HG03135 (cell line): ENCODE measurements around the gene LY6G5C.

ENCODE experiments used
- ATAC-seq: cut with Tn5 transposase; IDR thresholded peaks from one replicate; pipeline ENCODE4 v1.9.1; 2021; ENCODE audit warnings: mild to moderate bottlenecking, moderate library complexity; ENCODE audit not compliant: unreplicated experiment

Gene LY6G5C

DNA sequence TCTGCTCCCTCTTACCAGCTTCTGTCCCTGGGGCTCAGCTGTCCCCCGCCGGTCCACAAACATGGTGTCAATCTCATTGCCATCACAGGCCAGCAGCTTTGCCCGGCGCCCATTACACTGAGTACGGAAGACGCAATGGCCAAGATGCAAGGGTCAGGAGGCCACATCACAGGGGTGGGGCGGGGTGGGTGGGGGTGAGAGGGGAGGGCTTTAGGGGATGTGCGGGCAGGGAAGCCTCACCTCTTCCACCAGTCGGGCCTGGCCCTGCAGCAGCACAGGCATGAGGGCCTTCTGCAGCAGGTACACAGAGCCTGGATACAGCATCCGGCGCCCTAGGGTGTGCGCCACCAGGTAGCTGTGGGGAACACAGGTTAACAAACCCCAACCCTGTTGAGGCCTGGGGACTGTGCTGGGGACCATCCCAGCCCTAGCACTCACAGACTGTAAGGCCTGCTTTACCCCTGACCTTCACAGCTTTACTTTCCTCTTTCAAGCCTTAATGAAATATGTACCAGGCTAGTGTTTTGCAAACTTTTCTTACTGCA is 10.8 kb upstream of the LY6G5C start:
- no peak for ATAC-seq

DNA sequence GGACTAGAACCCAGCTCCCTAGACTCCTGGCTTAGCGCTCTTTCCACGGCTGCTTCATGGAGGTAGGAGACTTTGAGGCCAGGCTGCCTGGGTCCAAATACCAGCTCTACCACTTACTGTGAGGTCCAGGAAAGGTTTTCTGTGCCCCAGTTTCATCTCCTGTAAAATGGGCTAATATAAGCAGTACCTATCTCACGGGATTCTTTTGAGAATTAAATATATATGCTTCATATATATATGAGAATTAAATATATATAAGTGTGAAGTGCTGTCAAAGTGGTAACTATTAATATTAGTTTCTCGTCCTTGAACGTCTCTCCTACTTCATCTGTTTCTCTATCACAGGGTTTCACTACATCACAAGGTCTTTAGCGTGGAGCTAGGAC is 10.2 kb upstream of the LY6G5C start:
- no peak for ATAC-seq

DNA sequence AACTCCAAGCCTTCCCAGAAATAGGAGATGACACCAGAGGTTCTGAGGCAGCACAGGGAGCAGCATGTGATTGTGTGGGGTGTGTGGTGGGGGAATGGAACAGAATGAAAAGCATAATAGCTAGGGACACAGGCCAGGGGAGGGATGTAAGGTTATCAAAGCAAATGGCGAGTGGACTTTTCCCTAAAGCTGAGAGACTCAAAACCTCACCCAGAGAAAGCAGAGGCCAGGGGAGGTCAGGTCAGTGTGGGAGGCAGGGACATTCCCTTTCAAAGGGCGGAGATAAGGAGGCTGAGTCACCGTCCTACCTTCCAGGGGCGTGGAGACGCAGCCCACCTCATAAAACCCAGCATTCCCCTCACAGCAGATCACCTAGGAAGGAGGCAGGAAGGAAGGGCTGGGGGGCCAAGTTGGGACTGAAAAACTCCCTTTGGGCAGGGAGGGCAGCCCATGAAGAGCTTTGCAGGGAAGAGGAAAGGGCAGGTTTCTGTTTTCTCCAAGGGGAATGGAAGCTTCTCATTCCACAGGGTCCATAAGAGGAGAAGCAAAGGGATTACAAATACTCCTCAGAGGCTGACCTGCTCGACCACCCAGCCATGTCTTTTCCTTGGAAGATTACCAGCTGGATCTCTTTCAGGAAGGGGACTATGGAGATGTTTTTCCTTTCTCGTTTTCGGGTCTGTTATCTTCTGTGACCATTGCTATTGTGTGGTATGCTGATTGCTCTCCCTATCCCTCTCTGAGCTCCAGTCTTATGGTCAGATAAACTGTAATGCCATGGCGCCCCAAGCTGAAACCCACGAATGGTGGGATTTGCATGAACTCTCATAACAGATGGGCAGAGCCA is 9.6 kb upstream of the LY6G5C start:
- no peak for ATAC-seq

DNA sequence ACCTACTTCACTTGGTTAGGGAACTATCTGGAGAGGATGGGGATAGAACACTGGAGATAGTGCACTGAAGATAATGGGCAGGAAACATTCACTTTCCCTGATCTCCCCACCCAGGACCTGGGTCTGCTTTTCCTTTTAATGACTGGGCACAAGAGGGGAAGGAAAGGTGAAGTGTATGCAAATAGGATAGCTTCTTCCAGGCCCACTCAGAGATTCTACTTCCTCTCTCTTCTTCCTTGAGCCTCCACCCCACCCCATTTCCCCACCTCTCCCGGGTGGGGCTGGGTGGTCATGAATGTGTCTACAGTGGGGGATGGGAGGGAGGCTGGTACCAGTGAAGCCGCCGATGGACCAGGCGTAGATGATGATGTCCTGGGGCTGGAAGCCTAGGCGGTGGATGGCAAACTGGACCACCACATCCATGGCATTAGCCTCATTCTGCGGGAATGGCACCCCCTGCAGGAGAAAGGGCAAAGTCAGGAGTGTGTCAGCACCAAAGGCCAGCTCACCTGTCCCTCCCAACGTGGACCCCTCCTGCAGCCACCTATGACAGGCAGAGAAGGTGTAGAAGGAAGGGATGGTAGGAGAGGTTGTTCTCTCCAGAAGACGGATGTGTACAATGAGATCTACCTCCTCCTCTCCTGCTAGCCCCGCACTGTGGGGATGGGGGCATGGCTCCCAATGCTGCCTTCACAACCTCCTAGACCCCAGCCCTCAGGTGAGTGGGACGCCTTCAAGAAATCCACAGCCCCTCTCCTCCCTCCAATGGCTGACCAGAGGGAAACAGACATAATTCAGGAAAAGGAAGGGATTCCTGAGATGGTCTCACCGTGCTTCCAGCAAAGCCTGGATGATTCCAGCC is 8.6 kb upstream of the LY6G5C start:
- ATAC-seq = no peak

DNA sequence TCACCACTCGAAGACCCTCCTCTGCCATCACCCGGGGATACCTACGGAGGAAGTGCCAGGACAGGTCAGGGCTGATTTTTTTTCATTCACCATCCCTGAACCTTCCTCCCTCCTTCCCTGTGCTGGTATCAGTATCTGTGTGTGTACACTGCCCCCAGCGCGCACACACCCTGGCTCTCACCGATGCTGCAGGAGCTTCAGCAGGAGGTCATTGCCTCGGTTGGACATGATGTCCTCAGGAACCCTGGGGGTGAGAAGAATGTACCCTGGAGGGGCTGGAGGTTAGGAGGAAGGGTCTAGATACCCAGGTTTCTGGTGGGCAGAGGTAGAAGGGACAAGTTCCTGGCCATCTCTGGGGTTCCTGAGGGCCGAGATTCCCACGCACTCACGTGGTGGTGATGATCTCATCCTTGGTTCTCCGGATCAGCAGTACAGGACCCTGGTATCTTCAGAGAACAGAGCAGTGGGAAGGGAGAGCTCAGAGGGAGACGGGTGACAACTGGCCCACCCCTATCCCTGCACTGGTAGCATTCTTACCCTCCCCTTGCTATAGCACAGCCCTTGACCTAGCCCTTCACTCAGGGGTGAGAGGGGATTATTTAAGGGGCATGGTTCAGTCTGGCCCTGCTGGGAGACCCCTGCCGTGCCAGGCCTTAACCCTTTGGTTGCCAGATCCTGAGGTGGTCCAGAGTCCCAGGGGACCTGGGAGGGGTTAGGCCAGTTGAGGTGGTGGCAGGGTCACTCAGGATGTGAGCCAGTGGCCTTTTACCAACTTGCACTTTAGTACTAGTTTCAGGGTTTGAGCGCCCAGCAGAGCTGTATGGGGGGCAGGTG is 7.2 kb upstream of the LY6G5C start:
- ATAC-seq = no peak

DNA sequence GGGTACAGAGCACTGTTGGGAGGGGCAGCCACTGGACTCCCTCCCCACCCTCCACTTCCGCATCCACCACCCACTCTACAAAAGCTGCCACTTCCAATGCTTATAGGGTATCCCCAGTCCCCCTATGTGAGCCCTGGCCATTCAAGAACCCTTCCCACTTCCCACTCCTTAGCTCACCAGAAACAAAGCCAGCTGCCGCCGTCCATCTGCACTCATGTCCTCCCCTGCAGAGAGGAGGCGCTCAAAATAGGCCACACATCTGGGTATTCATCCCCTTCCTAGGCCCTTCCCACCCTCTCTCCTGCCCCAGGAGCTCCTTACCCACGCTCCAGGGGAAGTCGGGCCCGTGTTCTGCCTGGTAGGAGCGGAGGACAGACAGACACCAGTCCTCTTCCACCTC is 6.5 kb upstream of the LY6G5C start:
- ATAC-seq = no peak

DNA sequence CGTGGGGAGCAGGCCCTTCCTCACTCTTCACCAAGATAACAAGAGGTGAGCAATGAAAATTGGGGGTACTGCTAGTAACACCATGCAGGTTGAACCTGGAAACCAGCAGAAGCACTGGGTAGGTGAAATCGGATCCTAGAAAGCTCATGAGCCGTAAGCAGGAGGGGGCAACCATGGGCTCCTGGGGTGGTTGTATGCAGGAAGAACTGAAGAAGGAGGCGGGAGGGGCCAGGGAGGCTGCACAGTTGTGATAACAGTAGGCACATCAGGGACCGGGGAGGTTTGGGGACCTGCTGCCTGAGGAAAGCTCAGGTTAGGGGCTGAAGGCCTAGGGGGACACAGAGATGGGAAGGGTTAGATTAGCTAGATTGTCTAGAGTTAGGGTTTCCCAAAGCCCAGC is 5.6 kb upstream of the LY6G5C start:
- ATAC-seq = no peak

DNA sequence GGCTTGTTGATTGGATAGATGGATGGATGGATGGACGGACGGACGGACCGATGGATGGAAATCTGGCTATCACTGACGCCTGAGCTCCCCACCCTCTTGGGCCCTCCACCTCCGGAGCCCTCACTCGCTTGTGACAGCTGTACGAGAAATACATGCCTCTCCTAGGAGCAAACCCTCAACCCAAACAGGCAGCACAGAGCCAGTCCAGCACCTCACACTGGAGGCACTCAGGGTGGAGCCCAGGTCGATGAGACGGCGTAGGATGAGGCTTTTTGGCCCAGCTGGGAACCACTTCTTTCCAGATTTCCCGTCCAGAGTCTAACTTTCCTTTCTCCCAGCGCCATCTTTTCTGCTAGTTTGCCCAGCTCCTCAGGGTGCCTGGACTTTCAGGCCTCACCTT is 2.7 kb upstream of the LY6G5C start:
- no peak for ATAC-seq

DNA sequence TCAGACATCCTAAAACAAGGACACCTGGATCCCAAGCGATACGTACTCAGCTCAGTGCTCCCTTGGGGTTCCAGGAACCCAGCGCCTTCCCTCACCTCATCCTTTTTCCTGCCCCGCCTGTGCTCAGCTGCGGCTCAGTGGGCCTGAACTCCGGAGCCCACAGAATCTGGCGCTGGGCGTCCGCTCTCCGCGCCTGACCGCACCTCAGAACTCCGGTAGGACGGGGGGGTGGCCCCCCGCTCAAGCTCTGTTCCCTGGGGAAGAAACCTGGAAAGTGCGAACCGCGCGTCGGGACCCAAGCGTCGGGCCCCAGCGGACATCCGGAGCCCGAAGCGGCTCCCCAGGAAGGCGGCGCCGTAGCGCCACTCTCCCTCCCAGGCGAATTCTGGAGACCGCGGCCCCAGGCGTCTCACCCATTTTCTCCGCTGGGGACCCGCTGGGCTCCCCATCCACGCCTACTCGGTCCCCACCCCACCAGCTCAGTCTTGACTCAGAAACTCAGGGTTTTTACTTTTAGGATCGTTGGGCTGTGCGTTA is 336 bp upstream of the LY6G5C start:
- no peak for ATAC-seq

DNA sequence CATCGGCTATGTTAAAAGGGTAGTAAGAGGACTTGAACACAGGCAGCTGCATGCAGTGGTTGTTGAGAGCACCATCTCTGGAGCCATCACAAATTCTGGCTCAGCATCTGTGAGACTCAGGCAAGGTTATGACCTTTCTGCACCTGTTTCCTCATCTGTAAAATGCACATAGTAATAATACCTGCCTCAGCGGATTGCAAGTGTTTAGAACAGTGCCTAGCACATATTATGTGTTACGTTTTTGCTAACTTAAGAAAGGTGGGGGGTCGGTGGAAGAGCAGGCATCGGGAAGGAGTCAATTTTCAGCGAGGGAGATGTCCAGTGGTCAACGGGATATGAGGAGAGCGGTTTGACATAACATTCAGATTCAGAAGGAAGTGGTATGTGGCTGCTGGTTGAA is 2.9 kb downstream of the LY6G5C start:
- no peak for ATAC-seq

DNA sequence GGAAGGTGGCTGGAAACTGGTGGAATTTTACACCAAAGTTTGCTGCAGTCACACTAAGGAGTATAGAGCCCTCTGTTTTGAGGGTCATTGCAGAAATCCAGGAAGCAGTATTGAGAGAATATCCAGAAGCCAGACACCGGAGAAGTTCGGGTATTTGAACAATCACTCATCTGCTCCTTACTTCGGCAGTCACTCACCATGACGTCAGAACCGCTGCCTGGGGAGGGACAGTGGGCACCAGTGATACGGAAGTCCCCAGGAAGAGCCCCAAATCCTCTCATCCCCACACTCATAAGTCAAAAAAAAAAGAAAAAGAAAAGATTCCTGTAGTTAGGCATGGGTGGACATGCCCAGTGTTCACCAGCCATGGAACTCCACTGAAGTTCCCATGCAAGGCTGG is 4.0 kb downstream of the LY6G5C start:
- ATAC-seq = no peak

DNA sequence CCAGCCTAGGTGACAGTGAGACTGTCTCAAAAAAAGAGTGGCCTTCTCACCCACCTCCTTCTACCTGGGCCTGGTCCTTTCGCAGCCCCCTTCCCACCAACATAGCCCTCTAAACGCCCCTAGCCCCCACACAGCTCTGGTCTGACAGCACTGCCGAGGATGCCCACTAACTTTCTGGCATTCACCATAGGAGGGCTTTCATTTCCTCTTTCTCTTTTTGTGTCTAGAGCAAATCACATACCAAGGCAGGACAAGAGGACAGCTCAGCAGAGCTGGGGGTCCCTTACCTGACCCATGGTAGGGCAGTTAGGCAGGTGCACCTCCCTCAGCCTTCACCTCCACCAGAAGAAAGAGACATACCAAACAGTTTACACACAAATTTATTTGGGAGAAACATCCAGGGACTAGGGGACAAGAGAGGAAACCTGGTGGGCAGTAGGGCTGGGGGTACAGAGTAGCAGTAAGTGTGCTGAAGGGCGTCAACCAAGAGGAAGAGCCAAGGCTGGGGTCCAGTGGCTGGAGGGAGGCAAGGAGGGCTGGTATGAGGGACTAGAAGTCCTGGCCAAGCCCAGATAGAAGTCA is 4.5 kb downstream of the LY6G5C start:
- ATAC-seq = no peak

DNA sequence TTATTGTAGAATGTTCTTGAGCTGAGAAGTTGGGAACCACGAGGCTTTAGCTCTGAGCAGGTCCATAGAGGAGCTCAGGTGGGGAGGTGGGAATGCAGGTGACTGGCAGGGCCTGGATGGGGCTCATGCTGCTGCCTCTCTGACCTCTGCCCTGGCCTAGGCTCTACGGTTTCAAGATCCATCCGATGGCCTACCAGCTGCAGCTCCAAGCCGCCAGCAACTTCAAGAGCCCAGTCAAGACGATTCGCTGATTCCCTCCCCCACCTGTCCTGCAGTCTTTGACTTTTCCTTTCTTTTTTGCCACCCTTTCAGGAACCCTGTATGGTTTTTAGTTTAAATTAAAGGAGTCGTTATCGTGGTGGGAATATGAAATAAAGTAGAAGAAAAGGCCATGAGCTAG is 11.2 kb downstream of the LY6G5C start, which contains the start of gene LY6G5B:
LY6G5B (plus strand) TSS at position 301 of the 400 bp plus-strand sequence. CDS start 975 bp downstream, outside the sequence.
- no peak for ATAC-seq

DNA sequence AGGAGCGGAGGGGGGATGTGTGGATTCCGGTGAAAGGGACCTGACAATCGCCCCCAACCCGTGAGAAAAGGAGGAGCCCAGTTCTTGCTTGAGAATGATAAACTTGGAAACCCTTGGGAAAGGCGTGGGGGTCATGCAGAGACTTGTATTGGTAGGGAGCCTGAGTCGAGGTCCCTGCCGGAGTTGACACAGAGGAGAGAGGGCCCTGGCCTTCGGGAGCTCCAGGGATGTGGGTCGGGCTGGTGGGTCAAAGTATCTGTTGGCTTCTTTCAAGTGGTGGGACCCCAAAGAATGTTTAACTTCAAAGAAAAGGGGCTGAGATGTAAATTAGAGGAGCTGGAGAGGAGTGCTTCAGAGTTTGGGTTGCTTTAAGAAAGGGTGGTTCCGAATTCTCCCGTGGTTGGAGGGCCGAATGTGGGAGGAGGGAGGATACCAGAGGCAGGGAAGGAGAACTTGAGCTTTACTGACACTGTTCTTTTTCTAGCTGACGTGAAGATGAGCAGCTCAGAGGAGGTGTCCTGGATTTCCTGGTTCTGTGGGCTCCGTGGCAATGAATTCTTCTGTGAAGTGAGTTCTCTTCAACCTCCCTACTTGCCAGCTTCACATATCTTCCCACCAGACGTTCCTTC is 14.4 kb downstream of the LY6G5C start:
- ATAC-seq = no peak

DNA sequence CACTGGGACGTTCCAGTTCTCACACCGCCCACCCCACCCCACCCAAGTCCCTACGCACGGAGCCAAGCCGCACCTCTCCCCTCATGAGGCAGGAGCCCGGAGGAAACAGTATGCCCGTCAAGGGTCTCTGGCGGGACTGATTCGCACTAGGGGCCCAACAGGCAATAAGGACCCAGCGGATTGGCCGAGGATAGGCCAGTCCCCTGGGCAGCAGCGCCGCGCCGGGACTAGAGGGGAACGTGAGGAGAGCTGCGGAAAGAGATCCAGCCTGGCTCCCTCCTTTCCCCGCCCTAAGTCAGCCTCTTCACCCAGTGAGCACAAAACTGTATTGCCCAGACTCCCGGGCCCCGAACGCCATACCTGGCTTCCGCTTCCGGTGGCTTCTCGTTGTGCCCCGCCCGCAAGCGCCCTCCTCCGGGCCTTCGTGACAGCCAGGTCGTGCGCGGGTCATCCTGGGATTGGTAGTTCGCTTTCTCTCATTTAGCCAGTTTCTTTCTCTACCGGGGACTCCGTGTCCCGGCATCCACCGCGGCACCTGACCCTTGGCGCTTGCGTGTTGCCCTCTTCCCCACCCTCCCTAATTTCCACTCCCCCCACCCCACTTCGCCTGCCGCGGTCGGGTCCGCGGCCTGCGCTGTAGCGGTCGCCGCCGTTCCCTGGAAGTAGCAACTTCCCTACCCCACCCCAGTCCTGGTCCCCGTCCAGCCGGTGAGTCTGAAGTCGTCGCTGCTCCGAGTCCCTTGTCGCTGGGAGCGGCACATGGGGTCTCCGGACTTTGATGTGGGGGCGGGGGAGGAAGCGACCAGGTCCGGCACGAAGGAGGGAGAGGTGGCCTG is 15.1 kb downstream of the LY6G5C start, which contains the start of gene CSNK2B:
CSNK2B (plus strand) TSS at position 580 of the 836 bp plus-strand sequence. CDS start 752 bp downstream, outside the sequence.
- ATAC-seq = peak; percentile 73

DNA sequence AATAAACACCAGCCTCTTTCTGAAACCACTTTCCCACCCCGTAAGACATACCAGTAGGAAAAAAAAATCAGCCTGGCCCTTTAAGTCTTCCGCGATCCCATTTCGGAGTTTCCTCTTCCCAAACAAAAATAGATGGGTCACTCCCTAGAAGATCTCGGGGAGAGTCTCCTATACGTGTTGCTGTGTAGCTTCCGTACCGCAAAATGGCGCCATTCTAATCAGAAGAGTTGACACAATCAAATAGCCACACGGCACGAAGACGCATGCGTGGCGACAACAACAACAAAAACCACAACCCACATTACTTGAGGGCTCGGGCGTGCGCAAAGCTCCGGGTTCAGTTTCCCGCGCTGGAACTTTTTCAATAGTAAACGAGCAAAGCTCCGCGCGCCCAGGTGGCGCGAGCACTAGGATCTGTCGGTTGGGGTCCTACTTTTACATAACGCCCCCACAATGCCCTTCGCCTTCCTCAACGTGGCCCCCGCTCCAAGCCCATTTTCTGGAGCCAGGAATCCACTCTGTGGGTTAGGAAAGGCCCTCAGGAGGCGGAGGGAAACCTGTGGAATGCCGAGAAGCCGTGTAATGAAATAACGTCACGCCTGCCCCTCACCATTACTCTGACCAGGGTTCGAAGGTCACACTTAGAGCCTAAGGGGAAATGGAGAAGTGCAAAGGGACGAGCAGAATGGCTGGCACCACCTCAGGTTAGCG is 15.9 kb downstream of the LY6G5C start, which contains the start of gene GPANK1:
GPANK1 (minus strand) TSS at position 208 of the 711 bp plus-strand sequence. CDS start 519 bp downstream, outside the sequence.
- ATAC-seq = peak; percentile 32

DNA sequence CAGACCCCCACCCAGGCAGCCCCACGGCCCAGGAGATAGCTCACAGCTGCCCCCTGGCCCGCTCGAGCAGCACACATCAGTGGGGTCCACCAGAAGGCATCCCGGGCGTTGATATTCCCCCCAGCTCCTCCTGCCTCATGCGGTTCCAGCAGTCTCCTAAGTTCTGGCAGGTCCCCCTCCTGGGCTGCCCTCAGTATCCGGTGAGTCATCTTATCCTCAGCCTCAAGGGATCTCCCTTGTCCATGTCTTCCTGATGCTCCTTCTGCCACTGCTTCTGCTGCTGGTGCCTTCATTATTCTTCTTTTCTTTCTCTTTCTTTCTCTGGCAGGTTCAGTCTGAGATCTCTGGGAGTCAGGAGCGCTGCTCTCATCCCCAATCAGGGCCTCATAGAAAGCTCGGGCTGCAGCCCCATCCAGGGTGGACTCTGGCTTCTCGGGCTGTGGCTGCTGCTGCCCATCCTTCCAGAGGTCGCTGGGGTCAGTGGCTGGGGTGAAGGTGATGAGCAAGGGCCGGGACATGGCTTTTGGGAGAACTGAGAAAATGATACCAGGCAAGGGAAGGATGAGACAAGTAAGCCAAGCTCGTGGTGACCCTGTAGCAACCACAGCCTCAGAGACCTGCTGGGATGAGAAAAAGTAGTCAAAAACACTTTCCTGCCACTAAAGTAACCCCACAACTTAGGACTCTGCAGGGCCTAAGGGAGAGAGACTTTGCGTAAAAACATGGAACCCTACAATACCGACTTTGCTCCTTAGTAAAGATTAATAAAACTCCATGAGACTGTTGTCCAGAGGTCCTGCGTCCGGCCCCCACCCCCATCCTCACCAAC is 16.7 kb downstream of the LY6G5C start:
- no peak for ATAC-seq
